ENCODE measurements around the gene BBOX1. TPM values are rescaled to one million over a fixed set of nuclear protein-coding genes. Genes with fewer than 3 reads are reported as not detected.
A peak's percentile ranks its signal among the peaks of the same experiment; 100 is the strongest.
"Not testable (repeated sequence)": the region's sequence is repeated elsewhere in the genome, so short reads cannot be mapped to it uniquely, and the experiment has no call there.

Gene BBOX1
- total RNA-seq, 1 experiment from 2014 or later = not detected

DNA sequence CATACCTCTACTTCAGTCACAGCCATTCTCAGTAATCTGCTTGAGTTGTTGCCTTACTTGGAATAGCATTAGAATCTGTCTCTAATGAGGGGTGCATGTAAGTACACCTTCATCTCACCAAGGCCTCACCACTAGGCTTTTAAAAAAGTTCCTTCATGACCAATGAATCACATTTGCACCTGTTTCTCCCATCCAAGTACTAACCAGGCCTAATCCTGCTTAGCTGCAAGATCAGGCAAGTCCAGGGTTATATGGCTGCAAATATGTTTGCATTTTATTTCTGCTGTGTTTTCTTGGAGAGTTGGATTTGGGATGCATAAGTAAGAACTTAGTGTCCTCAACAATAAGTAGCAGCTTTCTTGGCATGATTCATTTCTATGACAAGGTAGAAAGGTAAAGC is 66.9 kb downstream of the BBOX1 start:
- DNase-seq (ENCODE audit: low read depth, low spot score) = no peak

DNA sequence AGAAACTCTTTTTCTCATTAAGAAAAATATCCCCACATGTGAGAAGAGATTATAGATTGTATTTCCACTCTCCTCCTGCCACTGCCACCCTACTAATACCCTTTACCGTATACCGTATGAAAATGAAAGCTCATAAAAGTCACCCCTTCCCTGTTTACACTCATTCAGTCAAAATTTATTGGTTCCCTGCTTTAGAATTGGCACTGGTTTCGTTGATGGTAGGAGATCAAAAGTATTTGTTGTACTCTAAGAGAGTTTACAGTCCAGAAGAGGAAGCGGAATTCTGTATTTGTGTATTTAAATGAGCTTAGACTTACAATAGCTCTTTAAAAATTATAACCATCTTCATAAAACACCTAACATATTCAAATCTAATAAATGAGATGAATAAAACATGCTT is 68.2 kb downstream of the BBOX1 start:
- in situ Hi-C loops (cut with HindIII; ENCODE audit: low pct_unique_long_range_greater_than_20kb, low sequenced_read_pairs) = no loop called here
- DNase-seq (ENCODE audit: low read depth, low spot score) = no peak

More for the DNA sequence above, 66.9 kb downstream of the BBOX1 start:
- in situ Hi-C loops (cut with HindIII; ENCODE audit: low pct_unique_long_range_greater_than_20kb, low sequenced_read_pairs) = no loop called here

DNA sequence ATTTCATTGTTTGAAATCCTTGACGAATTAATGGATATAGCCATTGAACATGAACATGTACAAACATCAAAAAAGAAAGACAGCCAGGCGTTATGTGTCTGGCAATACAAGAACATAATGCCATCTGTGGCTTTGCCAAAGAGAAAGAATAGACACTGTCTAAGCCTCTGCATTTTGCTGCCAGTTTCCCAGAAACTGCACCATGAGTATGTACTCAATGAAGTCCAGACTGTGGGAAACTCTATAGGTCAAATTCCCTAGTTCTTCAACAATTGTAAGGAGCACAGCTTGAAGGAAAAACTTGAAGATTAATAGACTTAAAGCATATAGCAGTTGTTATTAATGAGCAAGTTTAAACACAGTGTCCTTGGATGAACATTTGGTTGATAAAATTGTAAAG is 71.3 kb downstream of the BBOX1 start:
- in situ Hi-C loops (cut with HindIII; ENCODE audit: low pct_unique_long_range_greater_than_20kb, low sequenced_read_pairs) = no loop called here
- no peak for DNase-seq (ENCODE audit: low read depth, low spot score)

DNA sequence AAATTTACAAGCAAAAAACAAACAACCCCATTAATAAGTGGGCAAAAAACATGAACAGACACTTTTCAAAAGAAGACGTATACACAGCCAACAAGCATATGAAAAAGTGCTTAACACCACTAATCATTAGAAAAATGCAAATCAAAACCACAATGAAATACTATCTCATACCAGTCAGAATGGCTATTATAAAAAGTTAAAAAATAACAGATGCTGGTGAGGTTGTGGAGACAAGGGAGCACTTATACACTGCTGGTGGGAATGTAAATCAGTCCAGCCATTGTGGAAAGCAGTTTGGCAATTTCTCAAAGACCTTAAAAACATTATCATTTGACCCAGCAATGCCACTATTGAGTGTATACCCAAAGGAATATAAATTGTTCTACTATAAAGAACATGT is 72.3 kb downstream of the BBOX1 start:
- in situ Hi-C loops (cut with HindIII; ENCODE audit: low pct_unique_long_range_greater_than_20kb, low sequenced_read_pairs) = no loop called here
- DNase-seq (ENCODE audit: low read depth, low spot score) = no peak

DNA sequence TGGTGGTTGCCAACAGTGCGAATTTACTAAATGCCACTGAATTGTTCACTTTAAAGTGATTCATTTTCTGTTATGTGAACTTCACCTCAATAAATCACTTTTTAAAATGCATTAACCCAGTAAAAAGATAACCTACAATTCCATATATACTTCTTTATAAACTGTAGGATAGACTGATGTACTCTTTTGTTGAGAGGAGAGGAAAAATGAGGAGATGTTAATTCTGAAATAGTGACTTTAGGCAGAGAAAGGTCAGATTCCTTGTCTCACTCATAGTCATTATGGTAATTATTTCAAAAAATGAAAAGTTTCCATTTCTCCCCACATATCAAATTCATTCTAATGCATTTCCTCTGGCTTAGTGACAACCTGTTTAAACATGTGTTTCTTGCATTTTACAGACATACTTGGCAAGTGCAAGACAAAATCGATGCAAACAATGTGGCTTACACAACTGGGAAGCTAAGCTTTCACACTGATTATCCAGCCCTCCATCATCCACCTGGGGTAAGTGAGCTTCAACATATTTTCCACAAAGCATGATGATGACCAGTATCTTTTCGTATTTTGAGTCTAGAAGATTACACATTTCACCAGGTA is 74.5 kb downstream of the BBOX1 start:
- in situ Hi-C loops (cut with HindIII; ENCODE audit: low pct_unique_long_range_greater_than_20kb, low sequenced_read_pairs) = no loop called here
- no peak for DNase-seq (ENCODE audit: low read depth, low spot score)

DNA sequence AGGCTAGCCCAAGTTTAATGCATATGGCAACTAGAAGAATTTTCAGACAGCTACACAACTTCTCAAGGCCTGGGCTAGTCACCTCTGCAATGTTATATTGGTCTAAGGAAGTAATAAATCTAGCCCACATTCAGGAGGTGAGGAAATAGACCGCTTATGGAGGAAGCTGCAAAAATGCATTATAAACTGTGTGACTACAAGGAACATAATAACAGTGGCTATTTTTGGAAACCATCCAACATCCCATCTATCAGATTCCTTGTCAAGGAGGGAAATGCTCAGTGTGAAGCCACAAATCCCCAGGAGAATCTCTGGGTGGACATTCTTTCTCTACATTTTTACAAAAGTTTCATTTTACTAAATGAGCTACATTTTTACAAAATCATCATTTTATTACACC is 76.1 kb downstream of the BBOX1 start:
- DNase-seq (ENCODE audit: low read depth, low spot score) = no peak
- in situ Hi-C loops (cut with HindIII; ENCODE audit: low pct_unique_long_range_greater_than_20kb, low sequenced_read_pairs) = no loop called here

DNA sequence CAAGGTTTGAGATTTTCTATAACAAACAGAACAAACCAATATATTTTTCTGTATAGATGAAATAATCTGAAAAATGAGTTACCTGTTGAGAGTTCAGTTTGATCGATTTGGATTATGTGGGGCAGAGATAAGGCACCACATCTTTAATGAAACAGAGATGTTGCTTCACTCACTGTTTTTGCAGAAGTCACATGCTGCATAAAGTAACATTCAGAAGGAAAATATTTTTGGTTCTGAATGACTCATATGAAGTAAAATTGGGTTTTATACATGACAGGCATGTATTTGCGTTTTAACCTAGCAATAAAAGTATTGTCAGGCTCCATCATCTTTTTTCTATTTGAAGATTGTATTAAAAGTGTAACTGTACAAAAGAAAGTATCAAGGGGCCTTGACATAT is 77.8 kb downstream of the BBOX1 start:
- in situ Hi-C loops (cut with HindIII; ENCODE audit: low pct_unique_long_range_greater_than_20kb, low sequenced_read_pairs) = no loop called here
- DNase-seq (ENCODE audit: low read depth, low spot score) = no peak

DNA sequence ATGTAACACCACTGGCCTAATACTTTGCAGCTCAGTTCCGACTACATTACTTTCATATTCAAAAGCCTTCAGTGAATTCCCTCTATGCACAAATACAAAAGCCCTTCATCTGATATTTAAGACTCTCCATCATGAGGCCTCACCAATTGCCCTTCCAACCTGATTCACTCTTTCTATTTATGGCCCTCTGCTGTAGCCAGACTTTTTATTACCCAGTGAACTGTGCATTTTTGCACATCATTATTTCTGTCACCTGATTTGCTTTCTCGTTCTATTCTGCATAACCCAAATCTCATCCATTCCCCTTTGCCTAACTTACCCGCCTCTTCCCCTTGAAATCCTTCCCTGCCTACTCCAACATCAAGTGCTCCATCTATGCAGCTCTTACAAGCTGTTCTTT is 78.3 kb downstream of the BBOX1 start:
- in situ Hi-C loops (cut with HindIII; ENCODE audit: low pct_unique_long_range_greater_than_20kb, low sequenced_read_pairs) = no loop called here
- DNase-seq (ENCODE audit: low read depth, low spot score) = no peak

DNA sequence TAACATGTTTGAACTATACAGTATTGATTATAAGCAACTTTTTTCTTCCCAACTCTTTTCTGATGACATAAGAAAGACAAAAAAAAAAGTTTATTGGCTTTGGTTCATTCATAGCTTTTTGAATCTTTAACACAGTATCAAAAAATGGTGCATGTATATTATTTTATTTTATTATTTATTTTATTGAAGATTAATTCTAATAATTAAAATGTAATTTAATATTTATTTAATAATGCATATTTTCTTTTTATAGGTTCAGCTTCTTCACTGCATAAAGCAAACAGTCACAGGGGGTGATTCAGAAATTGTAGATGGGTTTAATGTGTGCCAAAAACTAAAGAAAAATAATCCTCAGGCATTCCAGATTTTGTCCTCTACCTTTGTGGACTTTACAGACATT is 78.8 kb downstream of the BBOX1 start:
- no peak for DNase-seq (ENCODE audit: low read depth, low spot score)
- in situ Hi-C loops (cut with HindIII; ENCODE audit: low pct_unique_long_range_greater_than_20kb, low sequenced_read_pairs) = no loop called here

DNA sequence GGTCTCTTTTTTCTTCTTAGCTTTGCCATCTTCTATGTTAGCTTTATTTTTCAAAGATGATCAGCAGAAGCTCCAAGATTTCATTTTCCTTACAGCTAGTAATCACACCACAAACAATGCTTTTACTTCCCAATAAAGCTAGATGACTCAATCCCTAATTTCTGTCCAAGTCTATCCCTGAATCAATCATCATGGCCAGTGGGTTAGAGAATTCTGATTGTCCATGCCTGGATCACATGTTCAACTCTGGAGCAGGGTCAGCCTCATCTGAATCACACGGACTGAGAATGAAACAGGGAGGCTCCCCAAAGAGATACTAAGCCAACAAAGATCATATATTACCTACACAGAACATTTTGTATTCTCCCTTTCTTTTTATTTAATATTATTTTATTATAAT is 79.6 kb downstream of the BBOX1 start:
- no peak for DNase-seq (ENCODE audit: low read depth, low spot score)
- in situ Hi-C loops (cut with HindIII; ENCODE audit: low pct_unique_long_range_greater_than_20kb, low sequenced_read_pairs) = no loop called here

DNA sequence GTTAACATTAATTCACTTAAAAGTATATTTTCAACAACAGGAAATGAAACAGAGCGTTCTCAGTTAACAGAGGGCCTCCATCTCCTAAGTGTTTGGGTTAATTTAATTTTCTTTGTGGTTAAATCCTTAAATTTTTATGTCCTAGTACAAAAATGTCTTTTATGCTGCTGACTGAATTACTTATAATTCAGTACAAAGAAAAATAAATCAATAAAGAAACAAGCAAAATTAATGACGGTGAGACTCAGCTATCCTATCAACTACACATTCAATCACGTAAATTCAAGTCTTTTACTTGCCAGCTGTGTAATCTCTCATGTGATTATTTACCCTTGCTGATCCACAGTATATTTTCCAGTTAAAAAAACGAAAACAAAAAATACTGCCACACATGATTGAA is 81.4 kb downstream of the BBOX1 start:
- no peak for DNase-seq (ENCODE audit: low read depth, low spot score)
- in situ Hi-C loops (cut with HindIII; ENCODE audit: low pct_unique_long_range_greater_than_20kb, low sequenced_read_pairs) = no loop called here

DNA sequence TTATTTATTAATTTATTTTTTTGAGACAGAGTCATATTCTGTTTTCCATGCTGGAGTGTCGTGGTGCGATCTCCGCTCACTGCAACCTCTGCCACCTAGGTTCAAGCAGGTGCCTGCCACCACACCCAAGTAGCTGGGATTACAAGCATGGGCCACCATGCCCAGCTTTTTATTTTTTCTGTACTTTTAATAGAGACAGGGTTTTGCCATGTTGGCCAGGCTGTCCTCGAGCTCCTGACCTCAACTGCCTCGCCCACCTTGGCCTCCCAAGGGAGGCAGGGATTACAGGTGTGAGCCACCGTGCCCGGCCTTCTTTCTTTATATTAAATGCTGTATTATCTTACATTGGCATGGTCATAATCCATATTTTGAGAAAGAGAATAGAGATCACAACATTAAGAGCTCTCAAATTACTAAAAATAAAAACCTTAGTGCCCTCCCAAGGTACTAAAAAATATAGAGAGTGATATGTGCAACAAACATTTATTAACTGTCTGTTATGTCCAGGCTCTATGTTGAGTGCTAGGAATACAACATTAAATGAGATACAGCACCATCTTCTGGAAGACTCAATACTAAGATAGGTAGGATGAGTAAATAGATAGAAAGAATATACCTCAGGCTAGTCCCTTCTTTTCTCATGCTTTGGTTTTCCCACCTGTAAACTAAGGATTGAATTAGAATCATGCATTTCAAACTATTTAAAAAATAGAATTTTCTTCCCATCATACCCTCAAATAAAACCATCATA is 84.1 kb downstream of the BBOX1 start:
- in situ Hi-C loops (cut with HindIII; ENCODE audit: low pct_unique_long_range_greater_than_20kb, low sequenced_read_pairs) = loop anchor here (25.0 kb wide), 1 partner anchor 362 kb away; no protein-coding TSS in a partner anchor
- DNase-seq (ENCODE audit: low read depth, low spot score) = peak; percentile 28

DNA sequence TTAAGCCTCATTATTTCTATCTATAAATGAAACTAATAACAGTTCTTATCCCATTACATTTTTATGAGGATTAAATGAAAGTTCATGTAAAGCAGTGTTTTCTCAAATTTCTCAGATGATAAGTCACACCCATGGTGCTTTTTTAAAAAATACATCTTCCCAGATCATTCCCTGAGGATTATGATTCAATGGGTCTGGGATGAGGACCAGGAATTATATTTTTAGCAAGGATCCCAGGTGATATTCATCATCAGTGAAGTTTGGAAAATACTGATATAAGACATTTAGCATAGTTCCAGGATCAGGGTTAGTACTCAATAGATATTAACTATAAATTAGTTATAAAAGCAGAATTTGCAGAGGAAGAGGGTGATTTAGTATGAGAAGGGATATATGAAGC is 89.1 kb downstream of the BBOX1 start:
- in situ Hi-C loops (cut with HindIII; ENCODE audit: low pct_unique_long_range_greater_than_20kb, low sequenced_read_pairs) = loop anchor here (25.0 kb wide), 1 partner anchor 367 kb away; no protein-coding TSS in a partner anchor

DNA sequence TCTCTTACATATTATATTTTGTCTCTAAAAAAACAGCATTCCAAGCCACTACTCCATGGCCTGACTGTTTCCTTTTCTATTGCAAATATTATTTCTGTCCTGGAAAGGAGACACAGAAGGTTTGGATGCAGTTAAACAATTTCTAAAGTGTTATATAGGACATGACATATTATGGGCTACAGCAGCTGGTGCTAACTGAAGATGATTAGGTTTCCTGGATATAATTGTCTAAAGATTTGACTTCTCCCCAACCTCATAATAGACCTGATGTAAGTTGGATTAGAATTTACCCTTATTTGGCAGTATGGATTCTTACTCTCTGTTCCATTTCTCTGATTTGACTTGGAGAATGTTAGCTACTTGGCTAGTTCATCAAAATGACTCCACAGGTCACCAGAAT is 90.2 kb downstream of the BBOX1 start:
- no peak for DNase-seq (ENCODE audit: low read depth, low spot score)
- in situ Hi-C loops (cut with HindIII; ENCODE audit: low pct_unique_long_range_greater_than_20kb, low sequenced_read_pairs) = loop anchor here (25.0 kb wide), 1 partner anchor 369 kb away; no protein-coding TSS in a partner anchor

More for the DNA sequence above, 89.1 kb downstream of the BBOX1 start:
- no peak for DNase-seq (ENCODE audit: low read depth, low spot score)

DNA sequence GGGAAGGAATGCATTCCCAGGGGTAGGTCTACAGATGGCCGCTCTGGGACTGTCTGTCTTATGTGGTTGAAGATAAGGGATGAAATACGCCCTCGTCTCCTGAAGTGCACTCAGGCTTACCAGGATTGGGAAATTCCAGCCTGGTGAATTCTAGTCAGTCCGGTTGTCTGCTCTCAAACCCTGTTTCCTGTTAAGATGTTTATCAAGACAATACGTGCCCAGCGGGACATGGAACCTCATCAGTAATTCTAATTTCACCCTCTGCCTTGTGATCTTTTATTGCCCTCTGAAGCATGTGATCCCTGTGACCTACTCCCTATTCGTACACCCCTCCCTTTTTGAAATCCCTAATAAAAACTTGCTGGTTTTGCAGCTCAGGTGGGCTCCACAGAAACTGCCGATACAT is 95.3 kb downstream of the BBOX1 start:
- not testable (repeated sequence) for DNase-seq (ENCODE audit: low read depth, low spot score)
- in situ Hi-C loops (cut with HindIII; ENCODE audit: low pct_unique_long_range_greater_than_20kb, low sequenced_read_pairs) = loop anchor here (25.0 kb wide), 1 partner anchor 374 kb away; no protein-coding TSS in a partner anchor

DNA sequence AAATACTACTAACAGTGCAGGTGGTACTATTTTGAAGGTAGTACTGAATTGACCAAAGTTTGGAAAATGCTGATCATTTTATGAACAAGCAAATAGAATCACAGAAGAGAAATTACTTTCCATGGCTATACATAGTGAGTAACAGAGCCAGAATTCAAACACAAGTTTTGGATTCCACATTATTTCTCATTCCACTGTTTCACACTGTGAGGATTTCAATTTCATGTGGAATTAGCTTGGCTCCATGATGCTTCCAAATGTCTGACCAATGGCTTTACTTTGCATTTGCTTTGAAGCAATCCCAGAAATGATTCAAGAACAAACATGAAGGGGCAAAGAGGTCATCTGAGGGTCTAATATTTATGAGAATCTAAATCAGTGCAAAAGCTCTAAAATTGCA is 98.1 kb downstream of the BBOX1 start:
- no peak for DNase-seq (ENCODE audit: low read depth, low spot score)
- in situ Hi-C loops (cut with HindIII; ENCODE audit: low pct_unique_long_range_greater_than_20kb, low sequenced_read_pairs) = loop anchor here (25.0 kb wide), 1 partner anchor 376 kb away; no protein-coding TSS in a partner anchor

DNA sequence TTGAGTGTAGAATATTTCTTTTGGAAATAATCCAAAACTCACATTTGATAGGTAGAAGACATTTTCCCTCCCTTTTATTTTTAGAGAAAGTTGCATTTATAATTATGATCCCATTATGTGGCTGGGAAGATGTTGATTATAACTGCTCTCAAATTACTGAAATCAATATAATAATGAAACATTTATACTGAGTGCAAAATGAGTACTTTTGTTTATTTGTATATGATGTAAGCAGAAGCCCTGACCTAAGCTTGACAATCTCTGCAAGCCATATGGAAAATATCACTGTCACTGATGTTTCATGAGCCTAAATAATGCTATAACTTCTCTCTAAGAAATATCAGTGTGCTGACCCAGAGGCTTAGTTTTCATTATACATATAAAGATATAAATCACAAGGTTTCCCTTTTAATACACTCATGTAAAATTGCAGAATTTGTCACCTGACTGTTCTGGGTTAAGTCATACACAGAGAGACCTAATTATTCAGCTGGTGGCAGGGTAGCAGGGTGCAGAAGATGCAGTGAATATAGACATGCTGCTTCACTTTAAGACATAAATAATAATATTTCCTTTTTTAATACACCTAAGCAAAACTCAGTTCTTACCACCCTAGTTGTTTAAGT is 99.2 kb downstream of the BBOX1 start:
- in situ Hi-C loops (cut with HindIII; ENCODE audit: low pct_unique_long_range_greater_than_20kb, low sequenced_read_pairs) = loop anchor here (25.0 kb wide), 1 partner anchor 378 kb away; no protein-coding TSS in a partner anchor
- no peak for DNase-seq (ENCODE audit: low read depth, low spot score)

DNA sequence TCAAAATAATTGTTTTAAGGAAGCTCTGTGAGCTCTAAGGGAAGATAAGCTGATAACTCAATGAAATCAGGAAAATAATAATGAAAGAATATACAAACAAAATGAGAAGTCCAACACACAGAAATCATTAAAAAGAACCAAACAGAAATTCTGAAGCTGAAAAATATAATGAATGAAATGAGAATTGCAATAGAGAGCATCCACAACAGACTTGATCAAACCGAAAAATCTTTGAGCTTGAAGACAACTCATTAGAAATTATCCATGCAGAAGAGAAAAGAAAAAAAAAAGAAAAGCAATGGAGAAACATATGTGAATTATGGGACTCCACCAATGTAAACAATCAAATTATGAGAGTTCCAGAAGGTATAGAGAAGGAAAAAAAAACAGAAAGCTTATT is 101.0 kb downstream of the BBOX1 start:
- DNase-seq (ENCODE audit: low read depth, low spot score) = no peak

More for the DNA sequence above, 101.0 kb downstream of the BBOX1 start:
- in situ Hi-C loops (cut with HindIII; ENCODE audit: low pct_unique_long_range_greater_than_20kb, low sequenced_read_pairs) = loop anchor here (25.0 kb wide), 1 partner anchor 379 kb away; no protein-coding TSS in a partner anchor

All from SK-MEL-5 (cell line).